Right lobe of liver (tissue), 4 donors: ENCODE measurements around the gene GSDMA.

Experiments used
- POLR2A ChIP-seq: fragments of 450-650 bp; IDR thresholded peaks from one replicate; pipeline ENCODE4 v1.6.1; 2017; ENCODE audit warnings: antibody characterized with exemption, mild to moderate bottlenecking
- TF ChIP-seq, protein P1 (sequence below), 4 donors: fragments of 200-600 bp in 3 of 4; fragments of 450-650 bp in 1 of 4; IDR thresholded peaks; one replicate each; pipeline versions ENCODE4 v1.5.1 to v1.8.0; 2016 to 2022; ENCODE audit warnings: antibody characterized with exemption in 4 of 4, mild to moderate bottlenecking in 2 of 4
- donor health status: DM: no; HTN: no; CAD: no.
- donor health status: DM: no; HTN: no; CAD: no.
- donor health status: DM: no; HTN: yes; CAD: no.

DNA sequence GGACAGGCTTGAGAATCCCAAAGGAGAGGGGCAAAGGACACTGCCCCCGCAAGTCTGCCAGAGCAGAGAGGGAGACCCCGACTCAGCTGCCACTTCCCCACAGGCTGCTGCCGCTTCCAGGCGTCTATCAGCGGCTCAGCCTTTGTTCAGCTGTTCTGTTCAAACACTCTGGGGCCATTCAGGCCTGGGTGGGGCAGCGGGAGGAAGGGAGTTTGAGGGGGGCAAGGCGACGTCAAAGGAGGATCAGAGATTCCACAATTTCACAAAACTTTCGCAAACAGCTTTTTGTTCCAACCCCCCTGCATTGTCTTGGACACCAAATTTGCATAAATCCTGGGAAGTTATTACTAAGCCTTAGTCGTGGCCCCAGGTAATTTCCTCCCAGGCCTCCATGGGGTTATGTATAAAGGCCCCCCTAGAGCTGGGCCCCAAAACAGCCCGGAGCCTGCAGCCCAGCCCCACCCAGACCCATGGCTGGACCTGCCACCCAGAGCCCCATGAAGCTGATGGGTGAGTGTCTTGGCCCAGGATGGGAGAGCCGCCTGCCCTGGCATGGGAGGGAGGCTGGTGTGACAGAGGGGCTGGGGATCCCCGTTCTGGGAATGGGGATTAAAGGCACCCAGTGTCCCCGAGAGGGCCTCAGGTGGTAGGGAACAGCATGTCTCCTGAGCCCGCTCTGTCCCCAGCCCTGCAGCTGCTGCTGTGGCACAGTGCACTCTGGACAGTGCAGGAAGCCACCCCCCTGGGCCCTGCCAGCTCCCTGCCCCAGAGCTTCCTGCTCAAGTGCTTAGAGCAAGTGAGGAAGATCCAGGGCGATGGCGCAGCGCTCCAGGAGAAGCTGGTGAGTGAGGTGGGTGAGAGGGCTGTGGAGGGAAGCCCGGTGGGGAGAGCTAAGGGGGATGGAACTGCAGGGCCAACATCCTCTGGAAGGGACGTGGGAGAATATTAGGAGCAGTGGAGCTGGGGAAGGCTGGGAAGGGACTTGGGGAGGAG is 52.5 kb downstream of the GSDMA start, which contains the start of gene CSF3:
- TF ChIP-seq, protein P1, sequence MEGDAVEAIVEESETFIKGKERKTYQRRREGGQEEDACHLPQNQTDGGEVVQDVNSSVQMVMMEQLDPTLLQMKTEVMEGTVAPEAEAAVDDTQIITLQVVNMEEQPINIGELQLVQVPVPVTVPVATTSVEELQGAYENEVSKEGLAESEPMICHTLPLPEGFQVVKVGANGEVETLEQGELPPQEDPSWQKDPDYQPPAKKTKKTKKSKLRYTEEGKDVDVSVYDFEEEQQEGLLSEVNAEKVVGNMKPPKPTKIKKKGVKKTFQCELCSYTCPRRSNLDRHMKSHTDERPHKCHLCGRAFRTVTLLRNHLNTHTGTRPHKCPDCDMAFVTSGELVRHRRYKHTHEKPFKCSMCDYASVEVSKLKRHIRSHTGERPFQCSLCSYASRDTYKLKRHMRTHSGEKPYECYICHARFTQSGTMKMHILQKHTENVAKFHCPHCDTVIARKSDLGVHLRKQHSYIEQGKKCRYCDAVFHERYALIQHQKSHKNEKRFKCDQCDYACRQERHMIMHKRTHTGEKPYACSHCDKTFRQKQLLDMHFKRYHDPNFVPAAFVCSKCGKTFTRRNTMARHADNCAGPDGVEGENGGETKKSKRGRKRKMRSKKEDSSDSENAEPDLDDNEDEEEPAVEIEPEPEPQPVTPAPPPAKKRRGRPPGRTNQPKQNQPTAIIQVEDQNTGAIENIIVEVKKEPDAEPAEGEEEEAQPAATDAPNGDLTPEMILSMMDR (IDR thresholded peaks at IDR 0.05) = no peak
- TF ChIP-seq POLR2A = no peak
